ENCODE results near the gene SCYGR7. TPM values are rescaled to one million over a fixed set of nuclear protein-coding genes. Genes with fewer than 3 reads are reported as not detected.

The SCYGR7 gene
- total RNA-seq, 2 experiments from 2014 or later = not detected

GRCh38 chr2:227761740-227762476 lies 33.8 kb downstream of the SCYGR7 start:
- Mint-ChIP-seq H3K4me1 (ENCODE audit: low read depth) (no peaks in the 10 kb centered on the region), H3K36me3 (ENCODE audit: low read depth) (no peaks in the 10 kb centered on the region), H3K27me3 (ENCODE audit: low read depth) (no peaks in the 10 kb centered on the region), H3K27ac (no peak overlapping the region), H3K4me3 (no peak overlapping the region), H3K9me3 (ENCODE audit: insufficient read depth) (no peaks in the 10 kb centered on the region)
- ChIA-PET POLR2A (no interaction called here), CTCF (no interaction called here)
- ATAC-seq = no peak
- no peak for DNase-seq

GRCh38 chr2:227765788-227766372 lies 37.7 kb downstream of the SCYGR7 start:
- H3K4me3 Mint-ChIP-seq = no peak overlapping the region
- no peaks in the 10 kb centered on the region for H3K9me3 Mint-ChIP-seq (ENCODE audit: insufficient read depth)
- H3K4me1 Mint-ChIP-seq (ENCODE audit: low read depth) = no peaks in the 10 kb centered on the region
- H3K27ac Mint-ChIP-seq = no peak overlapping the region
- ChIA-PET CTCF (interaction anchor here (0.6 to 3.8 kb wide), 35 partner anchors 9 to 1773 kb away, joined by 3 to 46 read pairs (median 3); no protein-coding TSS in a partner anchor), POLR2A (no interaction called here)
- ATAC-seq (no peak), DNase-seq (no peak)
- no peaks in the 10 kb centered on the region for H3K27me3 Mint-ChIP-seq (ENCODE audit: low read depth)
- no peaks in the 10 kb centered on the region for H3K36me3 Mint-ChIP-seq (ENCODE audit: low read depth)

GRCh38 chr2:227766373-227766883 lies 38.3 kb downstream of the SCYGR7 start:
- ChIA-PET POLR2A (no interaction called here), CTCF (interaction anchor here (0.6 to 3.8 kb wide), 36 partner anchors 10 to 1774 kb away, joined by 3 to 46 read pairs (median 3); no protein-coding TSS in a partner anchor)
- H3K27me3 Mint-ChIP-seq (ENCODE audit: low read depth) = no peaks in the 10 kb centered on the region
- H3K36me3 Mint-ChIP-seq (ENCODE audit: low read depth) = no peaks in the 10 kb centered on the region
- H3K27ac Mint-ChIP-seq = no peak overlapping the region
- ATAC-seq = peak; percentile 85
- H3K4me3 Mint-ChIP-seq = no peak overlapping the region
- H3K9me3 Mint-ChIP-seq (ENCODE audit: insufficient read depth) = no peaks in the 10 kb centered on the region
- peak; percentile 64 for DNase-seq
- no peaks in the 10 kb centered on the region for H3K4me1 Mint-ChIP-seq (ENCODE audit: low read depth)

- POLR2A ChIA-PET = no interaction called here
Observed at GRCh38 chr2:227767830-227768229, 39.7 kb downstream of the SCYGR7 start.

GRCh38 chr2:227772197-227772661 lies 44.1 kb downstream of the SCYGR7 start:
- H3K4me3 Mint-ChIP-seq = no peak overlapping the region
- ChIA-PET POLR2A (no interaction called here), CTCF (no interaction called here)
- no peak overlapping the region for H3K27ac Mint-ChIP-seq
- no peak for DNase-seq
- no peaks in the 10 kb centered on the region for H3K27me3 Mint-ChIP-seq (ENCODE audit: low read depth)
- no peaks in the 10 kb centered on the region for H3K36me3 Mint-ChIP-seq (ENCODE audit: low read depth)
- no peaks in the 10 kb centered on the region for H3K4me1 Mint-ChIP-seq (ENCODE audit: low read depth)
- ATAC-seq = no peak
- H3K9me3 Mint-ChIP-seq (ENCODE audit: insufficient read depth) = no peaks in the 10 kb centered on the region

More at GRCh38 chr2:227767830-227768229, 39.7 kb downstream of the SCYGR7 start:
- ATAC-seq (no peak), DNase-seq (no peak)
- Mint-ChIP-seq H3K27ac (no peak overlapping the region), H3K4me1 (ENCODE audit: low read depth) (no peaks in the 10 kb centered on the region), H3K36me3 (ENCODE audit: low read depth) (no peaks in the 10 kb centered on the region), H3K27me3 (ENCODE audit: low read depth) (no peaks in the 10 kb centered on the region), H3K4me3 (no peak overlapping the region), H3K9me3 (ENCODE audit: insufficient read depth) (no peaks in the 10 kb centered on the region)
- CTCF ChIA-PET = interaction anchor here (1.1 to 3.8 kb wide), 2 partner anchors 109 to 110 kb away, joined by 3 to 46 read pairs; no protein-coding TSS in a partner anchor

GRCh38 chr2:227772932-227773331 lies 44.8 kb downstream of the SCYGR7 start:
- Mint-ChIP-seq H3K4me3 (no peak overlapping the region), H3K36me3 (ENCODE audit: low read depth) (no peaks in the 10 kb centered on the region)
- POLR2A ChIA-PET = no interaction called here

GRCh38 chr2:227774011-227774624 lies 46.0 kb downstream of the SCYGR7 start:
- no peak overlapping the region for H3K27ac Mint-ChIP-seq
- POLR2A ChIA-PET = no interaction called here
- no peak for DNase-seq
- no peaks in the 10 kb centered on the region for H3K36me3 Mint-ChIP-seq (ENCODE audit: low read depth)
- H3K4me3 Mint-ChIP-seq = no peak overlapping the region
- no peaks in the 10 kb centered on the region for H3K27me3 Mint-ChIP-seq (ENCODE audit: low read depth)
- ATAC-seq = no peak
- CTCF ChIA-PET = interaction anchor here (0.6 to 1.5 kb wide), 2 partner anchors 87 to 89 kb away, joined by 3 to 6 read pairs; no protein-coding TSS in a partner anchor
- H3K4me1 Mint-ChIP-seq (ENCODE audit: low read depth) = no peaks in the 10 kb centered on the region
- no peaks in the 10 kb centered on the region for H3K9me3 Mint-ChIP-seq (ENCODE audit: insufficient read depth)

More at GRCh38 chr2:227772932-227773331, 44.8 kb downstream of the SCYGR7 start:
- no peaks in the 10 kb centered on the region for H3K27me3 Mint-ChIP-seq (ENCODE audit: low read depth)
- CTCF ChIA-PET = no interaction called here
- DNase-seq = no peak
- no peaks in the 10 kb centered on the region for H3K9me3 Mint-ChIP-seq (ENCODE audit: insufficient read depth)
- ATAC-seq = no peak
- no peak overlapping the region for H3K27ac Mint-ChIP-seq
- no peaks in the 10 kb centered on the region for H3K4me1 Mint-ChIP-seq (ENCODE audit: low read depth)

- CTCF ChIA-PET = interaction anchor here (0.6 to 1.5 kb wide), 2 partner anchors 85 to 87 kb away, joined by 3 to 6 read pairs; no protein-coding TSS in a partner anchor
- Mint-ChIP-seq H3K4me3 (no peak overlapping the region), H3K9me3 (ENCODE audit: insufficient read depth) (no peaks in the 10 kb centered on the region), H3K27ac (no peak overlapping the region), H3K4me1 (ENCODE audit: low read depth) (no peaks in the 10 kb centered on the region), H3K36me3 (ENCODE audit: low read depth) (no peaks in the 10 kb centered on the region), H3K27me3 (ENCODE audit: low read depth) (peaks cover 2% of the 10 kb centered on the region)
- POLR2A ChIA-PET = no interaction called here
- DNase-seq = no peak
- ATAC-seq = no peak
Observed at GRCh38 chr2:227774895-227775842, 47.0 kb downstream of the SCYGR7 start.

Other genes with a start within 250 kb of the SCYGR7 start
- gene SCYGR2, start 129.4 kb upstream of the SCYGR7 start, total RNA-seq = not detected
- not detected for gene SCYGR3, start 113.5 kb upstream of the SCYGR7 start, total RNA-seq
- gene SCYGR4, start 110.8 kb upstream of the SCYGR7 start, total RNA-seq = not detected
- not detected for gene SCYGR5, start 61.5 kb upstream of the SCYGR7 start, total RNA-seq
- not detected for gene SLC19A3, start 10.3 kb upstream of the SCYGR7 start, total RNA-seq
- not detected for gene SCYGR6, start 3.6 kb upstream of the SCYGR7 start, total RNA-seq
- not detected for gene SCYGR8, start 17.6 kb downstream of the SCYGR7 start, total RNA-seq
- gene CCL20, start 85.5 kb downstream of the SCYGR7 start, total RNA-seq = not detected
- gene DAW1, start 143.3 kb downstream of the SCYGR7 start, total RNA-seq = not detected

Measured in activated CD8-positive, alpha-beta T cell treated with anti-CD3 and anti-CD28 coated beads, Interleukin-2, amount 10 ng/mL, durations not matched to agents 7 days and 5 days (primary cell).